Measurements from ENCODE around the gene SERINC3.

DNA sequence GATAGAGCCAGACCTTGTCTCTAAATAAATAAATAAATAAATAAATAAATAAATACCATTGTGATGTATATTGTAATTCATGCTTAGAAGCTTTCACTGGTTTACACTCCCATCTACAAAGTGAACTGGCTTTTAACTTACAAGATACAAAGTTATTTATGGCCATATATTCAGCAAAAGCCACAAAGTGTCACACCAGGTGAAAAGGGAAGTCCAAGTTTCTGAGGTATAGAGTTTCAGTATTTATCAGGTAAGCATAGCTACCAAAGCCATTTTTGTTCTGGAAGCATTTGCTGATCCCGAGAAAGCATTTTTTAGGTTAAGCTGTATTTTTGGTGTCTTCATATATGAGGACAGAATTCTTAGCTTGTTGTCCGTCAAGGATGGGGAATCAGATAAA lies 38.4 kb upstream of the SERINC3 start:
- TF ChIP-seq CTCF (IDR thresholded peaks at IDR 0.05; ENCODE audit: insufficient read depth, low read length) (no peak), REST (IDR thresholded peaks at IDR 0.05; ENCODE audit: insufficient replicate concordance, low read depth) (no peak), POLR2AphosphoS5 (IDR thresholded peaks at IDR 0.05; ENCODE audit: low read depth) (no peak), SPI1 (IDR thresholded peaks at IDR 0.05; ENCODE audit: borderline replicate concordance, low read depth) (no peak)
